BLaER1 treated with 17β-estradiol and CSF1 and Interleukin-3, amounts not matched to agents 10 nM and 100 nM (cell line): ENCODE results near the gene FAM169A.
"Not testable (repeated sequence)": the region's sequence is repeated elsewhere in the genome, so short reads cannot be mapped to it uniquely, and the experiment has no call there.

Source experiments
- H3K27ac ChIP-seq, 11 experiments: shearing (Covaris generic); formaldehyde crosslinking; 2 replicates each; pipeline ENCODE4 v1.8.1; 2022
- H3K27me3 ChIP-seq, 11 experiments: shearing (Covaris generic); formaldehyde crosslinking; 2 replicates each; pipeline ENCODE4 v1.8.1; 2022
- H3K36me3 ChIP-seq, 11 experiments: shearing (Covaris generic); formaldehyde crosslinking; 2 replicates each; pipeline ENCODE4 v1.8.1; 2022
- H3K4me1 ChIP-seq, 10 experiments: shearing (Covaris generic); formaldehyde crosslinking; 2 replicates each; pipeline ENCODE4 v1.8.1; 2022
- H3K4me2 ChIP-seq, 11 experiments: shearing (Covaris generic); formaldehyde crosslinking; 2 replicates each; pipeline ENCODE4 v1.8.1; 2022
- H3K4me3 ChIP-seq, 10 experiments: shearing (Covaris generic); formaldehyde crosslinking; 2 replicates each; pipeline ENCODE4 v1.8.1; 2022
- H3K9ac ChIP-seq, 11 experiments: shearing (Covaris generic); formaldehyde crosslinking; 2 replicates each; pipeline ENCODE4 v1.8.1; 2022
- H3K9me3 ChIP-seq, 11 experiments: shearing (Covaris generic); formaldehyde crosslinking; replicated peaks in 1 of 11; 2 replicates each; pipeline ENCODE4 v1.8.1; 2022
- H4K20me1 ChIP-seq, 11 experiments: shearing (Covaris generic); formaldehyde crosslinking; 2 replicates each; pipeline ENCODE4 v1.8.1; 2022
- Cebpa-rat ChIP-seq, 11 experiments: shearing (Covaris generic); IDR thresholded peaks; 2 replicates each; pipeline ENCODE4 v1.8.1; 2022

FAM169A gene

GRCh38 chr5:74894351-74894750 is 28.2 kb upstream of the FAM169A start:
- peaks cover 0 to 11% (median 8%) of the 10 kb centered on the region in 11 experiments; a peak in 11 of 22 replicates for H3K9me3 ChIP-seq
- no peaks in the 10 kb centered on the region for H3K36me3 ChIP-seq
- H3K4me3 ChIP-seq = no peak overlapping the region
- H3K27me3 ChIP-seq = no peaks in the 10 kb centered on the region
- no peaks in the 10 kb centered on the region for H3K4me1 ChIP-seq
- H3K27ac ChIP-seq = no peak overlapping the region
- H4K20me1 ChIP-seq = no peaks in the 10 kb centered on the region
- H3K4me2 ChIP-seq = no peak overlapping the region
- H3K9ac ChIP-seq = no peak overlapping the region
- TF ChIP-seq Cebpa-rat (IDR thresholded peaks at IDR 0.05) = no peak

GRCh38 chr5:74892921-74893320 is 26.7 kb upstream of the FAM169A start:
- no peaks in the 10 kb centered on the region for H4K20me1 ChIP-seq
- no peak overlapping the region for H3K9ac ChIP-seq
- H3K4me3 ChIP-seq = no peak overlapping the region
- no peaks in the 10 kb centered on the region for H3K27me3 ChIP-seq
- H3K36me3 ChIP-seq = no peaks in the 10 kb centered on the region
- TF ChIP-seq Cebpa-rat (IDR thresholded peaks at IDR 0.05) = no peak
- no peak overlapping the region for H3K4me2 ChIP-seq
- no peaks in the 10 kb centered on the region for H3K4me1 ChIP-seq
- H3K9me3 ChIP-seq = peaks cover 0 to 11% (median 8%) of the 10 kb centered on the region in 11 experiments; a peak in 11 of 22 replicates
- no peak overlapping the region for H3K27ac ChIP-seq

- no peak for TF ChIP-seq Cebpa-rat (IDR thresholded peaks at IDR 0.05)
- H3K9me3 ChIP-seq = peaks cover 0 to 4% (median 3%) of the 10 kb centered on the region in 11 experiments; a peak in 8 of 22 replicates
- H3K36me3 ChIP-seq = no peaks in the 10 kb centered on the region
- H3K27me3 ChIP-seq = no peaks in the 10 kb centered on the region
- no peaks in the 10 kb centered on the region for H4K20me1 ChIP-seq
- no peak overlapping the region for H3K4me2 ChIP-seq
- no peak overlapping the region for H3K9ac ChIP-seq
- no peak overlapping the region for H3K4me3 ChIP-seq
- no peaks in the 10 kb centered on the region for H3K4me1 ChIP-seq
- no peak overlapping the region for H3K27ac ChIP-seq
These were observed 23.4 kb upstream of the FAM169A start for GRCh38 chr5:74889523-74890105.

DNA sequence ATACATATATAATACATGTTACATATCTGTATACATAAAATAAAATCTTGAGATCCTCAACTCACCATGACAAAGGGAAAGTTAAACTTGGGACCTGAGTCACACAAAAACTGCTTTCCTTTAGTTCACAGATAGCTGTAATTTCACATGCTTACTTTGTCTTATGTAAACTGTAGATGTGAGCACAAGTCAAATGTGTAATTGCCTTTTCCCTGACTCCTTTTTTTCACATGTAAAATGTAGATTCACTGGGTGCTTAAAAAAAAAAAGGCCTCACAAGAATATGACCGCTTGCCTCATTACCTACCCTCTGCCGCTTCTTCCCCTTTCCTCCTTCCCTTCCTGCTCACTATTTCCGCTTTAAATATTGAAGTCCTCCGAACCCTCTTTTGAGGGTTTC is 21.9 kb upstream of the FAM169A start:
- no peaks in the 10 kb centered on the region for H3K36me3 ChIP-seq
- no peaks in the 10 kb centered on the region for H3K27me3 ChIP-seq
- no peak overlapping the region for H3K4me3 ChIP-seq
- TF ChIP-seq Cebpa-rat (IDR thresholded peaks at IDR 0.05) = no peak
- no peak overlapping the region for H3K27ac ChIP-seq
- H4K20me1 ChIP-seq = no peaks in the 10 kb centered on the region
- H3K4me1 ChIP-seq = no peaks in the 10 kb centered on the region
- H3K9ac ChIP-seq = no peak overlapping the region
- H3K4me2 ChIP-seq = no peak overlapping the region
- H3K9me3 ChIP-seq = no peaks in the 10 kb centered on the region

GRCh38 chr5:74885170-74885569 is 19.0 kb upstream of the FAM169A start:
- H3K27me3 ChIP-seq = no peaks in the 10 kb centered on the region
- no peak overlapping the region for H3K4me2 ChIP-seq
- H3K9ac ChIP-seq = no peak overlapping the region
- no peaks in the 10 kb centered on the region for H4K20me1 ChIP-seq
- H3K4me1 ChIP-seq = no peaks in the 10 kb centered on the region
- no peak overlapping the region for H3K4me3 ChIP-seq
- no peaks in the 10 kb centered on the region for H3K9me3 ChIP-seq
- TF ChIP-seq Cebpa-rat (IDR thresholded peaks at IDR 0.05) = no peak
- no peaks in the 10 kb centered on the region for H3K36me3 ChIP-seq
- H3K27ac ChIP-seq = no peak overlapping the region

DNA sequence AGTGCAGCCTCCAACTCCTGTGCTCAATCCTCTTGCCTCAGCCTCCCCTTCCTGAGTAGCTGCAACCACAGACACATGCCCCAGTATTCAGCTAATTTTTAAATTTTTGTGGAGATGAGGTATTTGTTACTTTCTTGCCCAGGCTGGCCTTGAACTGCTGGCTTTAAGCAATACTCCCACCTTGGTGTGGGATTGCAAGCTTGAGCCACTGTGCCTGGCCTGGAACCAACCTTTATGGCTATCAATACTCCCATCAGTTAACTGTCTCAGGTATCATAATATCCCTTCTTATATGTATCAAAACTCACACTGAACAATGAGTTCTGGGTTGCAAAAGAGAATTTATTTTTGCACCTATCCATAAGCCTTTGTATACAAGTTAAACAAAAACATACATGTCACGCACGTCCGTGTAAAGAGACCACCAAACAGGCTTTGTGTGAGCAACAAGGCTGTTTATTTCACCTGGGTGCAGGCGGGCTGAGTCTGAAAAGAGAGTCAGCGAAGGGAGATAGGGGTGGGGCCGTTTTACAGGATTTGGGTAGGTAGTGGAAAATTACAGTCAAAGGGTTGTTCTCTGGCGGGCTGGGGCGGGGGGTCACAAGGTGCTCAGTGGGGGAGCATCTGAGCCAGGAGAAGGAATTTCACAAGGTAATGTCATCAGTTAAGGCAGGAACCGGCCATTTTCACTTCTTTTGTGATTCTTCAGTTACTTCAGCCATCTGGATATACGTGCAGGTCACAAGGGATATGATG is 16.4 kb upstream of the FAM169A start:
- not testable (repeated sequence) for H3K4me1 ChIP-seq, H4K20me1 ChIP-seq, H3K27ac ChIP-seq, H3K4me2 ChIP-seq, H3K9me3 ChIP-seq, H3K9ac ChIP-seq, H3K36me3 ChIP-seq, H3K27me3 ChIP-seq, H3K4me3 ChIP-seq

- no peaks in the 10 kb centered on the region for H3K36me3 ChIP-seq
- no peak overlapping the region for H3K27ac ChIP-seq
- TF ChIP-seq Cebpa-rat (IDR thresholded peaks at IDR 0.05) = no peak
- H3K9ac ChIP-seq = no peak overlapping the region
- no peaks in the 10 kb centered on the region for H3K4me1 ChIP-seq
- no peak overlapping the region for H3K4me2 ChIP-seq
- H3K4me3 ChIP-seq = no peak overlapping the region
- H4K20me1 ChIP-seq = no peaks in the 10 kb centered on the region
- peaks cover 0 to 10% (median 4%) of the 10 kb centered on the region in 11 experiments; a peak in 7 of 22 replicates for H3K9me3 ChIP-seq
- H3K27me3 ChIP-seq = no peaks in the 10 kb centered on the region
These were observed 11.6 kb upstream of the FAM169A start for GRCh38 chr5:74877624-74878304.

GRCh38 chr5:74875994-74876791 is 10.0 kb upstream of the FAM169A start:
- Histone ChIP-seq H3K4me3 (no peak overlapping the region), H4K20me1 (no peaks in the 10 kb centered on the region), H3K9ac (no peak overlapping the region), H3K4me1 (no peaks in the 10 kb centered on the region), H3K36me3 (no peaks in the 10 kb centered on the region), H3K27me3 (no peaks in the 10 kb centered on the region), H3K27ac (no peak overlapping the region), H3K9me3 (peaks cover 0 to 10% (median 4%) of the 10 kb centered on the region in 11 experiments; a peak in 7 of 22 replicates), H3K4me2 (no peak overlapping the region)
- no peak for TF ChIP-seq Cebpa-rat (IDR thresholded peaks at IDR 0.05)
